NCI-H2196 (cell line): ENCODE data around the gene PUS7L.
"Not testable (repeated sequence)": the region's sequence is repeated elsewhere in the genome, so short reads cannot be mapped to it uniquely, and the experiment has no call there.

Source experiments
- DNase-seq: peaks from one replicate; lab custom pipeline; 2025; ENCODE audit not compliant: unreplicated experiment; lab: John Stamatoyannopoulos, UW

The PUS7L gene

DNA sequence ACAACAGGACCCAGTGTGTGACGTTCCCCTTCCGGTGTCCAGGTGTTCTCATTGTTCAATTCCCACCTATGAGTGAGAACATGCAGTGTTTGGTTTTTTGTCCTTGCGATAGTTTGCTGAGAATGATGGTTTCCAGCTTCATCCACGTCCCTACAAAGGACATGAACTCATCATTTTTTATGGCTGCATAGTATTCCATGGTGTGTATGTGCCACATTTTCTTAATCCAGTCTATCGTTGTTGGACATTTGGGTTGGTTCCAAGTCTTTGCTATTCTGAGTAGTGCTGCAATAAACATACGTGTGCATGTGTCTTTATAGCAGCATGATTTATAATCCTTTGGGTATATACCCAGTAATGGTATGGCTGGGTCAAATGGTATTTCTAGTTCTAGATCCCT is 7.2 kb downstream of the PUS7L start:
- DNase-seq, result not testable (repeated sequence)

DNA sequence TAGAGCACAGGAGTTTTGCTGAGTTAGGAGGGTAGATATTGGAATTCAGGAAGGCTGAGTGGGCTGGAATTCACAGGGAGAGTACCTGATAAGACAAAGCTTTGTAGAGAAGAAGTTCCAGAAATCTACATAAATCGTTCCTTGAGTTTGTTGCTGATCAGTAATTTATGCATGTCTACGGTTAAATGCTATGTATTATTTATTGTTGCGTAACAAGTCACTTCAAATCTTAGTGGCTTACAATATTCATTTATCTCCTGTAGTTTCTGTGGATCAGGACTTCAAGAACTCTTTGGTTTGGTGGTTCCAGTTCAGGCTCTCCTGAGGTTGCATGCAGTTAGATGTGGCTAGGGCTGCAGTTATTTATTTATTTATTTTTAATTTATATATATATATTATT is 7.8 kb downstream of the PUS7L start:
- no peak for DNase-seq

DNA sequence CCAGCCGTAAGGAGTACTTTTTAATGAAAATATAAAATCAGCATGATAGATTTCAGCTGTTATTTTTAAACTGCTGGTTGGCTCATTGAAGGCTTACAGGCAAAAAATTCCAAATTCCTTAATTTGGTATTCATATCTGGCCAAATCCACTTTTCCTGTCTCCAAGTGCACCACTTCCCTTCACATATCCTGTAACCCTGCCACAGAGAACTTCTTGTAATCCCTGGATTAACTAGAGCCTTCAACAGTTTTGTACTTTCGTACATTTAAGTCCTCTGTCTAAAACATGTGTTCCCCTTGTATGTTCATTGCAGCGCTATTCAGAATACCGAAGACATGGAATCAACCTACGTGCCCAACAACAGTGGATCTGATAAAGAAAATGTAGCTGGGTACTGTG is 9.6 kb downstream of the PUS7L start:
- no peak for DNase-seq

DNA sequence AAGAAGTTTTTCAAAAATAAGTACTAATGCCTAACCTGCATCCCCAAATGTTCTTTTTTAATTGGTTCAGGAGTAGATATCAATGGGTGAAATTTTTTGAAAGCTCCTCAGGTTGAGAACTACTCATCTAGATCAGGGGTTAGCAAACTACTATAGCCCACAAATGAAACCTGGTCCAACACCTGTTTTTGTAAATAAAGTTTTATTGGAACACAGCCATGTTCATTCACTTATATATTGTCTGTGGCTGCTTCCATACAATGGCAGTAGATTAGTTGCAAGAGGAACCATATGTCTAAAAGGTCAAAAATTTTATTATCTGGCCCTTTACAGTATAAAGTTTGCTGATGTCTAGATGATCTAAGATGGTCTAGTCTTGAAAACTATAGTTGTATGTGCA is 13.8 kb downstream of the PUS7L start:
- DNase-seq, result no peak

DNA sequence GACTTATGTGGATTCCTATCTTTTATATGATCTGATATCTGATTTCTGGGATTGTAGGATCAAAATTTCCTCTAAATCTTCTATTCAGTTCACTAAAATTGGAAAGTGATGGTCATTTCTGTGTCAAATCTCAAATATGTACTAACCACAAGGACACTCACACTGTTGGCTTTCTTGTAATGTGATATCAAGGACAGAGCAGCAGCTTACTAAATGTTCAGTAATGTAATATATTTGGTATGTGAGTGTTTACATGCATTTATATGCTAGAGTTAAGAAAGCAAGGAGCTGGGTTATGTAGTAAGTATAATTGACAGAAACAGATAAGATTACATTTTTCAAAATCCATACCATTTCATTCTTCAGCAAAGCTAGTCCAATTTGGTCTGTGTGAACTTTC is 16.5 kb downstream of the PUS7L start:
- DNase-seq, result no peak

DNA sequence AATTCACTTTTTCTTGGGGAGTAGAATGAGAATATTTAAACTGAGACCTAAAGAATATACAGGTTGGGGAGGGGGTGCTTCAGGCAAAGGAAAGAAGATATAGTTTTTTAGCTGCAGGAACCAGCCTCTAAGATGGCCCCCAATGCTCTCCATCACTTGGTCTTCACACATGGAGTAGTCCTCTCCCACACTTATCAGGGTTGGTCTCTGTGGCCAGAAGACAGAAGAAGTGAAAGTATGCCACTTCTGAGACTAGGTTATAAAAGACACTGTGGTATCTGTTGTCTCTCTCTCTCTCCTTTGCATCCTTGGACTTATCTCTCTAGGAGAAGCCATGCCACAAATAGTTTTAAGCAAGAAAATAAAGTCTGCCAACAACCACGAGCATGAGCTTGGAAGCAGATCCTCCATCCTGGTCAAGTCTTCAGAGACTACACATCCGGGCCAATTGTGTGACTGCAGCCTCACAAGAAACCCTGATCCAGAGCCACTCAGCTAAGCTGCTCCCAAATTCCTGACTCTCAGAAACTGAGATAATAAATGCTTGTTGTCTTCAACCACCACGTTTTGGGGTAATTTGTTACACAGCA is 18.0 kb downstream of the PUS7L start:
- no peak for DNase-seq

DNA sequence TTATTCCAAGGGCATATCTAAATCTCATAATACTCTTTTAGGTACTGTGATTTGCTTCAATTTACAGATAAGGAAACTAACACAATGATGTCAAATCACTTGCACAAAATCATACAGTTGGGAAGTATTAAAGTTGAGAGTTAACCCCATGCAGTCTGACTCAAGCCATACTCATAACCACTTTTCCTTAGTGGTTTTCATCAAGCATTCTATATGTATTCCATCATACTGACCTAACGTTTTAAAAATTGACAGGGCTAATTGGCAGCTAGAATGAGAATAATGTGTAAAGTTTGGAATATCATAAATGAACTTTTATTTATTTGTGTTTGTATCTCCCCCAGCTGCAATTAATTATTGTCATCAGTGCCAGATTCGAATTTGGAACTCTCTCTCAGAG is 20.9 kb downstream of the PUS7L start:
- no peak for DNase-seq

DNA sequence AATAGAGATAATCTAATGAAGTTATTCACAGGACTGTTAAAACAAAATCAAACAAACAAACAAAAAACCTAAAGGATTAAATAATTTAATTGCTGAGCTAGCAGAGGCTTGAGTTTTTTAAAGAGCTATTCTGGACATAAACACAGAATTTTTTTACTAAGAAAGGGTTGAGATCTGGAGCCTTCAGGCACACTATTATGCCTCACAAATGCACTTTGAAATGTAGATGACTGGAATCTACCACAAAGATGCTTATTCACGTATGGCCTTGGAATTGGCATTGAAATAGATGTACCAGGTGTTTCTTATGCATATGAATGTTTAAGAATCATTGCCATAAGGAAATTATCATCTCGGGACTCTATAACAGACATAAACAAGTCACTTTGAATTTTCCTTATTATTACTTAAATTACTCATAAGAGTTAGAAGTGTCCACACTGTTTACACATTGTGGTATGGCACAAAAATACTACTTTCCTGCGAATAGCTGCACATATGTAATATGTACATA is 21.6 kb downstream of the PUS7L start:
- DNase-seq, result no peak

DNA sequence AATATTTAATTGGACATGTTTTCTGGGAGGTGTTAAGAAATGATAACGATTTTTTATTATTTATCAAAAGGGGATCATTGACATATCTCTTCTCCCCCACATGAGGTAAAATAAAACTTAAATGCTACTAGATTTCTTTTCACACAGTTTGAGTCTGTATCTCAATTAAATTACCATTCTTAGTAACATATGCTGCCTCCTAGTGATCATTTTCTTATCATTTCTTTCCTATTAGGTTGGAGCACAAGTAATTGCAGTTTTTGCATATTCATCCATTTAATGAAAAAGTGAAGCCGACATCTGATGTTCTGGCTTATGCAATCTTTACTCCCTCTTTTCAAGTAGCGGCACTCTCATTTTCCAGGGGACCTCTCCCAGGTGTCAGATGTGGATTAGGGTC is 24.9 kb downstream of the PUS7L start:
- DNase-seq, result no peak

DNA sequence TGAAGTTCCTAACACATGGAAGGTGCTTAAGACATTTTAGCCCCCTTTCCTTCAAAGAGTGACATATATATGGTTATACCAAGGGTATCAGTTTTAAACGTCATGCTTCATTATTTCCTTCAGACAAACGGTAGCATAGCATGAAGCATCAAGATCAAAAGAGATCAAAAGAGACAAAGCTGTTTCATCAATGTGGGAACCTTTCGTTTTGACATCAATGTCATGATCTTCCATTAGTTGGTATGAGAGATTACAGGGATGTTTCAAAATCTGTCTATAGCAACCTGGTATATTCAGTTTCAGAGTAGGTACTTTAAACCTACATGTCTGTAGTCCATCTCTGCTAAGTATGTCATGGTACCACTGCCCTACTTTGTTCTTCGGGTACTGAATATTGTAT is 28.3 kb downstream of the PUS7L start:
- no peak for DNase-seq

DNA sequence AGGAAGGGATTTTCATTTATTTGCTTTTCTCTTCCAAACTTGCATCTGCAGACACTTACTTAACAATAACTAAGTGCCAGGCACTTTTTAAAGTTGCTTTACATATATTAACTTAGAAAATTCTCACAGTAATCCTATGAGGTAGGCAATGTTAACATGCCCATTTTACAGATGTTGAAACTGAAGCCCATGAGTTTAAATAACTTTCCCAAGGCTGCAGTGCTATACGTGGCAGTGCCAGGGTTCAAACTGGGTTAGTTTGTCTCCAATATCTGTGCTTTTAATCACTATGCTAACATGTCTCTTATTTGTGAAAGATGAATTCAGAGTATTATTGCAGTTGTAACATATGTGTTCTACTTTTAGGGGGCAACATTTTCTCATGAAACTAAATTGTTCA is 29.9 kb downstream of the PUS7L start:
- no peak for DNase-seq

DNA sequence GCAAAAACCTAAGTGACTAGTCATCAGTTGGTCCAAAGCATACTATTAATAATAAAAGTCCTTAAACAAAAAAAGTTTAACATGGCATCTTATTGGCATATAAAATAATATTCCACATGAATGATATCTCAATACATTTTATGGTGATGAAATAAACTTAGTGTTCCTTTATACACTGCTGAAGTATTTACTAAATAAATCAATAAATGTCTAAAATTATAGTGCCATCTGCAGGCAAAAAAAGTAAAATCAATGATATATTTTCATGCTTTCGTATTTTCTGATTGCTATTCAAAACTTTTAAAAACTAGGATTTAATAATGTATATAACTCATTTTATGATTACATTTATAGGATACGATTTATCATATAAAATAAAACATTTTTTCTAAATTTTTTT is 30.5 kb downstream of the PUS7L start:
- no peak for DNase-seq

DNA sequence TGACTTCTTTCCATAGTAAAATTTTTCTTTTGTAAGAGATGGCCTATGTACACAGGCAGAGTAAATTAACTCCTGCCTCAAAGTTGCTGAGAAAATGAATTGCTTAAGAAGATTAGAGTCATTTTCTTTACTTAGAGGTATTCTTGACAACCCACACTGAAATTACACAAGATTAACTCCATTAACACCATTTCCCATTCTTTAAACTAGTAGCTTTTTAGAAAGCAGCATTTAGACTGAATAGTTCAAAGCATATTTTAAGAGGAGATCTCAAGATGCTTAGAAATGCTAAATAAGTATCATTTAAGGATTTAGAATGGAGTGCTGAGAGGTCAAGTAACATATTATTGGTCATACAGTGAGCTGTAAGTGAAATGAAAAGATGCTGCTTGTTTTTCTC is 35.5 kb downstream of the PUS7L start:
- no peak for DNase-seq

DNA sequence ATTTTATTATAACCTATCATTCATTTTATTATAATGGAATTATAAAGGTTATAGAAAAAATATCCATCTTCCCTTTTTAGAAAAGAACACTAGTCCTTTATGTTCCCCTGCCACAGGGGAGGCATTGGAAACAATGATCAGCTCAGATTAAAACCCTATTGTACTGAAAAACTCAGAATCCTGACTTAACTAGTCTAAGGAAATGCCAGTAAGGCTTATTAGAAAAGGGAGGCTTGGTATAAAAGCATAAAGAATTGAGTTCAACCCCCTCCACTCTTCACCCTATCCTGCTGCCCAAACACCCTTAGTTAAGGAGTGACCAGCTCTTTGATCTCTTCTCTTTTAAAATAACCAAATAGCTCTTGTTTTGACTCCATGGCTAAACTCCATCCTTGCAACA is 36.0 kb downstream of the PUS7L start:
- DNase-seq, result no peak

DNA sequence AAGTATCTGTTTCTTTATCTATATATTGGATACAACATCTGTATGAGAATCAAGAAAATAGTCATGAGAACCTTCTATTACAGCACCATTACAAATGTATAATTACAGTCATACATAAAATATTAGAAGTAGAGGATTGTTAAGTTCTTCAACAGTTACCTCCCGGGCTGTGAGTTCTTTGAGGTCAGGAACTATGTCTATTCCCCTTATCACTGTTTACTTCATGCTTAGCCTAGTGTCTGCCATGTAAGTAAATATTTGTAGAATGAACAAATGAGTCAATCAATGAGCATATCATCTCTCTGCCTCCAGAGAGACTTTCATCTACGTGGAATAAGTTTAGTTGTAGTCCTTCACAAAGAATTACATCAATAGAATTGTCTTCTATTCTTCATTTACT is 47.2 kb downstream of the PUS7L start:
- no peak for DNase-seq

DNA sequence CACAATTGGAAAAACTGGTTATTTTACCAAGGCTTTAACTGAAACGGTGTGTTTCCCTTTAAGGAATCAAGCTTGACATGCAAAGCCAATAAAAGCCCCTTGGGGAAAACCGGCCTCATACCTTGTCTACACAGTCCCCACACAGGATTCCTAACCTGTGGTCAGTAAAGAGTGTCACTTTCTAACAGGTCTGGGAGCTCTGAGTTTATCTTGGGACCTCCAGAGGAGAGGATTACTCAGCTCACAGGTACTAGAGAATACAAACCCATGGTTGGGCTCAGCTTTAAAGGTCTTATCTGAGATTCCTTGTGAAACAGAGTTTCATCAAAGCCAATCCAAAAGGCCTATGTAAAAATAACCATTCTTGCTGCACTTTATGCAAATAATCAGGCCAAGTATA is 54.8 kb downstream of the PUS7L start:
- not testable (repeated sequence) for DNase-seq

DNA sequence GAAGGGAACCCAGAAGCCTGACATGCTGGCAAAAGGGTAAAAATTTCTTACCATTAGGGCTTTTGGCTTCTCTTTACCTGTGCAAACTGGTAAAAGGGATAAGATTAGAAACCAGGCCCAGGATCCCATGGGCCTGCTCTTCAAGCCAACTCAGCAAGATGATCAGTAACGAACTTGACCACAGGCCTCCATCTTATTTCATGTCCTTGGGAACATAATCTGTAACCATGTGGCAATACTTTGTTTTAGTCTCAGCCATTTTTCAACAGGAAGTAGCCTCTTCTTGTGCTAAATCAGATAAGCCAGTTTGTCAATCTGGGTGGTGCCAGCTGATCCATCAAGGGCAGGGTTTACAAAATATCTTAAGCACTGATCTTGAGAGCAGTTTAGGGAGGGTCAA is 57.4 kb downstream of the PUS7L start:
- not testable (repeated sequence) for DNase-seq

DNA sequence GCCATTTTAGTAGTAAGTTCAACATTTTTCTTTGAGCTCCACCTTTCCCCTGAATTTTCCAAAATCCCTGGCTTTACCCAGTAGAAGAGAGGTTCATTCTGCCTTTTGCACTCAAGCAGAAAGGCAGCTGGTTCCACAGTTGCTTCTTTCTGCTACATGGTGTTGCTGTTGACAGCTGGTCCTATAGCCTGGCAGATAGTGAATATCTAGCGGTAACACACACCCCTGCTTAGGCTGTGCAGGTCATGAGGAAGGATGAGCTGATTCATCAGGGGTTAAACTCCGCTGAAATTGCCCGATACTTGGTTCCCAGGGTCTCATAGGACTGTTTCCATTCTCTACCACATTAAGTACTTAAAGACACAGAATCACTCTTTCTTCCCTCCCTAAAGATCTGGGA is 62.4 kb downstream of the PUS7L start:
- no peak for DNase-seq

DNA sequence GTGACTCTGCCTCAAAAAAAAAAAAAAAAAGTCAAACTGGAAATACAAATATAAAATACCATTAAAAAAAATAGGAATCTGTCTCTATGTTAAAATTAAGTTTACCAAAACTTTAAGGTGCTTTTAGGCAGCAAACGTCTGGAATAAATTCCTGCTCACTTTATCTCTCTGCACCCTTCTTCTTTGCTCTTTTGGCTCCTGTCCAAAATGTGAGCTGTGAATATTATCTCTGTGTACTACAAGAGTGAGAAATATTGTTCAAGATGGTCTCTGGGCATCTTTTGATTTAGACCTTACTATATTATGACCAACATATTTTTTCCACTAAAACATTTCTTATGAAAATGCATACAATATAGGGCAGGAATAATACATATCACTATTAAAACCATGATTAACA is 63.7 kb downstream of the PUS7L start:
- no peak for DNase-seq

DNA sequence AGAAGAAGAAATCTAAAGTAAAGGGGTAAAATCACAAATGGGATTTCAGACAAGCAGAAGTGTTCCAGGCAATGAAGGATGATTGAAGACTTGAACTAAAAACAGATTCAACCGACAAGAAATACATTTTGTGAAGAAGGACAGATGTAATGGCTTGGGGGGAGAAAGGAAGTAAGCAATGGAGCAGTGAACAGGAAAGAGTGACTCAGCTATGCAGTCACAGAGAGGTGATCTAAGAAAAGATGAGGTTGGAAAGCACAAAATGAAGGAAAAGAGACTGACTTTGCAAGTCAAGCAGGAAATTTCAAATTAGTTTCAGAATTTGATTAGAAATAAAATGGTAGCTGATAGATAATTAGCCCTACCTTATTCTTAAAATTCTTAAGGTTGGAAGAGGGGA is 66.5 kb downstream of the PUS7L start:
- DNase-seq, result no peak

DNA sequence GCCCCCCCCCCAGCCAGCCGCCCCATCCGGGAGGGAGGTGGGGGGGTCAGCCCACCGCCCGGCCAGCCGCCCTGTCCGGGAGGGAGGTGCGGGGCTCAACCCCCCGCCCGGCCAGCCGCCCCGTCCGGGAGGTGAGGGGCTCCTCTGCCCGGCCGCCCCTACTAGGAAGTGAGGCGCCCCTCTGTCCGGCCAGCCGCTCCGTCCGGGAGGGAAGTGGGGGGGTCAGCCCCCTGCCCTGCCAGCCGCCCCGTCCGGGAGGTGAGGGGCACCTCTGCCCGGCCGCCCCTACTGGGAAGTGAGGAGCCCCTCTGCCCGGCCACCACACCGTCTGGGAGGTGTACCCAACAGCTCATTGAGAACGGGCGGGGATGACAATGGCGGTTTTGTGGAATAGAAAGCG is 73.1 kb downstream of the PUS7L start:
- not testable (repeated sequence) for DNase-seq

DNA sequence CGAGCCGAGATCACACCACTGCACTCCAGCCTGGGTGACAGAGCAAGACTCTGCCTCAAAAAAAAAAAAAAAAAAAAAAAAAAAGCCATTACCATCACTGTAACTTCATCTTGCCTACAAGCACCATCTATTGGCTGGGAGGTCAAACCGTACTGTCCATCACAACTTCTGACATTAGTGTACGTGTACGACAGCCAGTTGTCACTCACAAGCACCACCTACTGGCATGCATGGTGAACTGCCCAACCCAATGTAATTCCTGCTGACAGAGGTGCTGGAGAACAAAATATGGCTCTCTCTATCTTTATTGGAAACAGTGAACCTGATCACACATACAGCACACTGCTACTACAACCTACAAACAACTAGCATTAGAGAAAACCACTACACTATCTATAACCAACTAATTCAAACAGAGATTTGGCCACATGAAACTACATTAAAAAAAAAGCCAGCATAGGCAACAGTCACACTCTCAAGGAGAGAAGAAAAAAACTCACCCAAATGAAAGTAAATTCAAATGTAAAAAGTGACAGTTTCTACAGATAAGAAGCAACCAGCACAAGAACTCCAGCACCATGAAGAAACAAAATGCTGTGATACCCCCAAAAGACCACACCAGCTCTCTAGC is 82.3 kb downstream of the PUS7L start:
- no peak for DNase-seq
